ENCODE measurements around the gene PPEF1. TPM values are rescaled to one million over a fixed set of nuclear protein-coding genes. Genes with fewer than 3 reads are reported as not detected.

PPEF1 gene, protein sequence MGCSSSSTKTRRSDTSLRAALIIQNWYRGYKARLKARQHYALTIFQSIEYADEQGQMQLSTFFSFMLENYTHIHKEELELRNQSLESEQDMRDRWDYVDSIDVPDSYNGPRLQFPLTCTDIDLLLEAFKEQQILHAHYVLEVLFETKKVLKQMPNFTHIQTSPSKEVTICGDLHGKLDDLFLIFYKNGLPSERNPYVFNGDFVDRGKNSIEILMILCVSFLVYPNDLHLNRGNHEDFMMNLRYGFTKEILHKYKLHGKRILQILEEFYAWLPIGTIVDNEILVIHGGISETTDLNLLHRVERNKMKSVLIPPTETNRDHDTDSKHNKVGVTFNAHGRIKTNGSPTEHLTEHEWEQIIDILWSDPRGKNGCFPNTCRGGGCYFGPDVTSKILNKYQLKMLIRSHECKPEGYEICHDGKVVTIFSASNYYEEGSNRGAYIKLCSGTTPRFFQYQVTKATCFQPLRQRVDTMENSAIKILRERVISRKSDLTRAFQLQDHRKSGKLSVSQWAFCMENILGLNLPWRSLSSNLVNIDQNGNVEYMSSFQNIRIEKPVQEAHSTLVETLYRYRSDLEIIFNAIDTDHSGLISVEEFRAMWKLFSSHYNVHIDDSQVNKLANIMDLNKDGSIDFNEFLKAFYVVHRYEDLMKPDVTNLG
- total RNA-seq (2022; extraction: Qiagen RNA extraction; ENCODE audit: low read depth) = 1.1 to 2.0 TPM (median 1.7 TPM) in 5 replicates

GRCh38 chrX:18707426-18708049 lies at the start of gene PPEF1:
Gene PPEF1 (plus strand): TSS chrX:18707645. CDS start chrX:18707781, 136 bp downstream.

DNA sequence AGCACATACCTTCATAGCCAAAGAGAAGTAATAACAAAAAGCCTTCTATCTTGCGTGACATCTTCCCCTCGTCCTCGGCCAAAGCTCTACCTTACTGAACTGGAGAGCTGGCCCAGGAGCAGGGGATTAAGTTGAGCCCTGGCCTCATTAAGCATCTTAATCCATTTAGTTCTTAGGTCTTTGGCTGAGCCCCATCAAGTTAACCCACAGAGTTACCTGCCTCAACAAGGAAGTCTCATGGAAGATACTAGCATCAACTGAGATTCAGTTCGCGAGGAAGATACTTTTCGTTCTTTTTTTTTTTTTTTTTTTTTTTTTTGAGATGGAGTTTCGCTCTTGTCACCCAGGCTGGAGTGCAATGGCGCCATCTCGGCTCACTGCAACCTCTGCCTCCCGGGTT lies 35.4 kb upstream of the PPEF1 start, which contains the start of gene RS1:
TSS of gene RS1 (minus strand) at position 101 of the 400 bp plus-strand sequence. CDS start at position 61, 40 bp downstream.

Other genes with a start within 250 kb of the PPEF1 start
- gene RS1, start 35.5 kb upstream of the PPEF1 start, total RNA-seq (2022; extraction: Qiagen RNA extraction; ENCODE audit: low read depth) = not detected in 5 replicates

Data from A549 treated with GW870086 at 1 μM for 4 hours (cell line).